ENCODE measurements around the gene TIFAB. TPM values are rescaled to one million over a fixed set of nuclear protein-coding genes. Genes with fewer than 3 reads are reported as not detected.

The TIFAB gene
- total RNA-seq, 6 donors from 2014 or later = 0.23 to 0.24 TPM; not detected in 4

DNA sequence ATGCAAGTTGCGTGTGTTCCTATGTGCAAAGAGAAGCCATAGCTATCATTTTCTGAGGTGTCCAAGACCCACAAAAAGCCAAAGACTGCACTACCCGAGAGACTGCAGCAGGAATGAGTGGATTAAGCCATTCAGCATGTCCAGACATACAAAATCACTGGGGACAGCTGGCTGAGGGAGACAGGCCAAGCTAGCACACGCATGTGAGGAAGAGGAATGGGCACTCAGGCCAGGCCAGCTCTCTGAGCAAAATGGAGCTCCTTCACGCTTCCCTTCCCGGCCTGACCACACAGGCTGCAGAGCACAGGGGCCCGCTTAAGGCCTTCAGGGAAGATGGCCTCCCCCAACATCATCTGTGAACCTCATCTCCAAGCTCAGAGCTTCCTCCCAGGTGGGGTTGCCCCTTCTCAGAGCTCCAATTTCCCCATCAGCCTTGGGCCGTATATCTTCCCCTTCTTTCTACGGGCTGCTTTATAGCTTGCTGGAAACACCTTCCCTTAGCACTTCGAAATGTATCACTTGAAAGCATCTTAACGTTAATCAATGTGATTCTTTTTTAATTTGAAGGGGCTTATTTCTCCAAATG is 13.4 kb downstream of the TIFAB start:
- WGBS, 2 donors = 73 to 86% methylated on average over 8 to 10 of the region's 10 CpGs
- no peak for DNase-seq
- Histone ChIP-seq H3K9me3 (no peaks in the 10 kb centered on the region), H3K27me3 (no peaks in the 10 kb centered on the region), H3K36me3 (no peaks in the 10 kb centered on the region), H3K4me1 (peaks cover 25 to 33% (median 29%) of the 10 kb centered on the region in 4 donors), H3K27ac (peak overlapping the region in 2 of 4 donors; percentile 33 to 60), H3K4me3 (no peak overlapping the region)
- TF ChIP-seq POLR2A (IDR thresholded peaks at IDR 0.05) (no peak), EP300 (IDR thresholded peaks at IDR 0.05) (no peak), POLR2AphosphoS5 (IDR thresholded peaks at IDR 0.05) (no peak)
- TF ChIP-seq, protein P1, sequence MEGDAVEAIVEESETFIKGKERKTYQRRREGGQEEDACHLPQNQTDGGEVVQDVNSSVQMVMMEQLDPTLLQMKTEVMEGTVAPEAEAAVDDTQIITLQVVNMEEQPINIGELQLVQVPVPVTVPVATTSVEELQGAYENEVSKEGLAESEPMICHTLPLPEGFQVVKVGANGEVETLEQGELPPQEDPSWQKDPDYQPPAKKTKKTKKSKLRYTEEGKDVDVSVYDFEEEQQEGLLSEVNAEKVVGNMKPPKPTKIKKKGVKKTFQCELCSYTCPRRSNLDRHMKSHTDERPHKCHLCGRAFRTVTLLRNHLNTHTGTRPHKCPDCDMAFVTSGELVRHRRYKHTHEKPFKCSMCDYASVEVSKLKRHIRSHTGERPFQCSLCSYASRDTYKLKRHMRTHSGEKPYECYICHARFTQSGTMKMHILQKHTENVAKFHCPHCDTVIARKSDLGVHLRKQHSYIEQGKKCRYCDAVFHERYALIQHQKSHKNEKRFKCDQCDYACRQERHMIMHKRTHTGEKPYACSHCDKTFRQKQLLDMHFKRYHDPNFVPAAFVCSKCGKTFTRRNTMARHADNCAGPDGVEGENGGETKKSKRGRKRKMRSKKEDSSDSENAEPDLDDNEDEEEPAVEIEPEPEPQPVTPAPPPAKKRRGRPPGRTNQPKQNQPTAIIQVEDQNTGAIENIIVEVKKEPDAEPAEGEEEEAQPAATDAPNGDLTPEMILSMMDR (IDR thresholded peaks at IDR 0.05) = no peak
- ATAC-seq (ENCODE audit: low FRiP score in 2 of 2) = no peak

DNA sequence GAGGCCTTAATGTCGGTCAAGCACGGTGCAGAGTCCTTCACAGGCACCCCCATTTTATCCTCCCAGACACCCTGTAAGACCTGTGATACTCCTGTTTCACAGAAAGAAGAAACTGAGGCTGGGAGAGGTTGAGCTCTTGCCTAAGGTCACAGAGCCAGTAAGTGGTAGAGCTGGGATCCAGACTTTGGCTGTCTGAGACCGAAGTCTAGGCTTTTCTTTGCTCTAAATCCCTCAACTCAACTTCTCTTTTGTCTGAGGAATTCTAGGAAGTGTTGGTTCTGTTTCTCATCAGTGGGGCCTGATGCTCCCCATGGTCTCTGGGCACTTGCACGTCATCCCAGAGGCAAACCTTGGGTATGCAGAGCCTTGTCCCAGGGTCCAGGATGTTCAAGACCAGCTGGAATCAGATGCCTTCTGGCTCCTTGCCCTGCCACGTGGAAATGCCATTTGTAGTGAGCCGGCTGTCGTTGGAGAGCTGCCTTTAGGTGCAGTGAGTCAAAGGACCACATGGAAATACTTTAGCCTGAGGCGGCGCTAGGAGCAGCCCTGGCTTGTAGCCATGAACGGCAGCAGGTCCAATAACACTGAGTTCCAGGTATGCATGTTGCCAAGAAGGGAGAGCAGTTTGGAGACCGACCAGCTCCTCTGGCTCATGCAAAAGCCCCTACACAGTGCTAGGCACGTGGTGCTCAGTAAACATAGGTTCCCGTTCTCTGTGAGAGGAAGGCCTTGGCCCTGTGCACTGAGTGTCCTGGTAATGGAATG is 14.2 kb downstream of the TIFAB start:
- peaks cover 21 to 34% (median 30%) of the 10 kb centered on the region in 4 donors for H3K4me1 ChIP-seq
- H3K27ac ChIP-seq = peak overlapping the region in 3 of 4 donors; percentile 8 to 60 (median 33)
- DNase-seq (peak in 1 of 2 donors; percentile 74), ATAC-seq (ENCODE audit: low FRiP score in 2 of 2) (peak; percentile 7 to 34)
- H3K4me3 ChIP-seq = no peak overlapping the region
- no peak for TF ChIP-seq EP300 (IDR thresholded peaks at IDR 0.05)
- TF ChIP-seq, protein P1 (IDR thresholded peaks at IDR 0.05) = peak in 1 of 6 experiments; percentile 26
- H3K9me3 ChIP-seq = no peaks in the 10 kb centered on the region
- H3K27me3 ChIP-seq = no peaks in the 10 kb centered on the region
- WGBS, 2 donors = 42% methylated on average over 13 of the region's 13 CpGs
- no peaks in the 10 kb centered on the region for H3K36me3 ChIP-seq

DNA sequence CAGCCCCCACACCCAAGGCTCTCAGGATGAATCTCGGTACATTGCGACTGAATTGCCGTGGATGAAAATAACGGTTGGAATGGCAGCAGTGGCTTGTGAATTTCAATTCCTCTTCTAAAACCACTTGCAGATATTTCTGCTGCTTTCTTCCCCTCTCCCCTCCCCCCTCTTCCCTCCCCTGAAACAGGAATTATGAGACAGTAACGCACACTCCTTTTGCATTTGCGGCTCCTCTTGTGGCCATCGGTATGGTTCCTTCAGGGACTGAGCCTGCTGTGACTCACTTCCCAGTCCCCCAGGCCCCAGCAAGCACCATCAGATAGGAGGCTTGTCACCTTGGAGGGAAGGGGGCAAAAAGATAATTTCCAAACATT is 14.7 kb downstream of the TIFAB start:
- peak in 1 of 2 donors; percentile 55 for ATAC-seq (ENCODE audit: low FRiP score in 2 of 2)

DNA sequence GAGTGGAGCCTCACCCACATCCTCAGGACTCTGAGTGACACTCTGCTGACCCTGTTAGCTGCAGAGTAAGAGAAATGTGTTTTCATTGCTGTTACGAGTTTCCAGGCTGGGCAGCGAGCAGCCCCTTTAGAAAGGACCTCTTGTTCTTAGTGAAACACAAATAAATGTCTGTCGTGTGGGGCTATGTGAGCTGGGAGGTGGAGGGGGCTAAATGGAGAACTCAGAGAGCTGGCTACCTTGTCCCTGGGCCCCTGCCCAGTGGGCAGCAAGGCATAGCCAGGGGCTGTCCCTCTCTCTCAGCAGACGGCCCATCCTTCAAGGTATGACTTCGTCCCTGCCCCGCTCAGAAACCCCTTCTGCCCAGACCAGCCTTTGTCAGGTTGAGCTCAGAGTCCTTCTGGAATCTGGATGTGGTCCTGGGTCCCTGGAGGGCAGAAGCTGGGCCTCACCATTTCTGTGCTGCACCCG is 15.2 kb downstream of the TIFAB start:
- peak overlapping the region in 2 of 4 donors; percentile 33 to 60 for H3K27ac ChIP-seq

More for the DNA sequence above, 14.7 kb downstream of the TIFAB start:
- peaks cover 21 to 34% (median 30%) of the 10 kb centered on the region in 4 donors for H3K4me1 ChIP-seq
- no peaks in the 10 kb centered on the region for H3K36me3 ChIP-seq
- H3K27ac ChIP-seq = peak overlapping the region in 3 of 4 donors; percentile 8 to 60 (median 33)
- TF ChIP-seq EP300 (IDR thresholded peaks at IDR 0.05) = no peak
- TF ChIP-seq POLR2A (IDR thresholded peaks at IDR 0.05) = no peak
- TF ChIP-seq, protein P1 (IDR thresholded peaks at IDR 0.05) = no peak
- no peak for TF ChIP-seq POLR2AphosphoS5 (IDR thresholded peaks at IDR 0.05)
- no peaks in the 10 kb centered on the region for H3K27me3 ChIP-seq
- 40 to 76% methylated on average over 7 of the region's 7 CpGs for WGBS, 2 donors
- DNase-seq = peak in 1 of 2 donors; percentile 55
- H3K4me3 ChIP-seq = no peak overlapping the region
- no peaks in the 10 kb centered on the region for H3K9me3 ChIP-seq

More for the DNA sequence above, 15.2 kb downstream of the TIFAB start:
- H3K27me3 ChIP-seq = no peaks in the 10 kb centered on the region
- 50 to 79% methylated on average over 5 to 7 of the region's 7 CpGs for WGBS, 2 donors
- H3K4me3 ChIP-seq = no peak overlapping the region
- DNase-seq = no peak
- H3K36me3 ChIP-seq = no peaks in the 10 kb centered on the region
- no peaks in the 10 kb centered on the region for H3K9me3 ChIP-seq
- TF ChIP-seq POLR2AphosphoS5 (IDR thresholded peaks at IDR 0.05) = no peak
- TF ChIP-seq, protein P1 (IDR thresholded peaks at IDR 0.05) = no peak
- no peak for TF ChIP-seq EP300 (IDR thresholded peaks at IDR 0.05)
- TF ChIP-seq POLR2A (IDR thresholded peaks at IDR 0.05) = no peak
- H3K4me1 ChIP-seq = peaks cover 21 to 34% (median 30%) of the 10 kb centered on the region in 4 donors
- no peak for ATAC-seq (ENCODE audit: low FRiP score in 2 of 2)
